Vagina (tissue), 2 donors: ENCODE measurements around the gene TMEM236.

ENCODE experiments used
- POLR2A ChIP-seq, 2 donors: fragments of 450-650 bp; IDR thresholded peaks; one replicate each; pipeline ENCODE4 v1.6.1; 2017; ENCODE audit warnings: antibody characterized with exemption in 2 of 2, mild to moderate bottlenecking in 2 of 2, moderate library complexity in 2 of 2
- POLR2AphosphoS5 ChIP-seq, 2 donors: sonication (generic); formaldehyde crosslinking; IDR thresholded peaks; one replicate each; pipeline ENCODE4 v1.9.0; 2017; ENCODE audit warnings: antibody characterized with exemption in 2 of 2, mild to moderate bottlenecking in 2 of 2, low read depth in 1 of 2; ENCODE audit not compliant: insufficient read depth in 1 of 2
- TF ChIP-seq, protein P1 (sequence below), 3 experiments: fragments of 450-650 bp in 2 of 3; fragments of 200-600 bp in 1 of 3; sonication (generic) in 1 of 3; IDR thresholded peaks; one replicate each; pipeline ENCODE4 v1.5.1; 2017 to 2019; ENCODE audit warnings: antibody characterized with exemption in 3 of 3, mild to moderate bottlenecking in 2 of 3, moderate library complexity in 2 of 3

- TF ChIP-seq, protein P1, sequence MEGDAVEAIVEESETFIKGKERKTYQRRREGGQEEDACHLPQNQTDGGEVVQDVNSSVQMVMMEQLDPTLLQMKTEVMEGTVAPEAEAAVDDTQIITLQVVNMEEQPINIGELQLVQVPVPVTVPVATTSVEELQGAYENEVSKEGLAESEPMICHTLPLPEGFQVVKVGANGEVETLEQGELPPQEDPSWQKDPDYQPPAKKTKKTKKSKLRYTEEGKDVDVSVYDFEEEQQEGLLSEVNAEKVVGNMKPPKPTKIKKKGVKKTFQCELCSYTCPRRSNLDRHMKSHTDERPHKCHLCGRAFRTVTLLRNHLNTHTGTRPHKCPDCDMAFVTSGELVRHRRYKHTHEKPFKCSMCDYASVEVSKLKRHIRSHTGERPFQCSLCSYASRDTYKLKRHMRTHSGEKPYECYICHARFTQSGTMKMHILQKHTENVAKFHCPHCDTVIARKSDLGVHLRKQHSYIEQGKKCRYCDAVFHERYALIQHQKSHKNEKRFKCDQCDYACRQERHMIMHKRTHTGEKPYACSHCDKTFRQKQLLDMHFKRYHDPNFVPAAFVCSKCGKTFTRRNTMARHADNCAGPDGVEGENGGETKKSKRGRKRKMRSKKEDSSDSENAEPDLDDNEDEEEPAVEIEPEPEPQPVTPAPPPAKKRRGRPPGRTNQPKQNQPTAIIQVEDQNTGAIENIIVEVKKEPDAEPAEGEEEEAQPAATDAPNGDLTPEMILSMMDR (IDR thresholded peaks at IDR 0.05): no peak
- TF ChIP-seq POLR2AphosphoS5 (IDR thresholded peaks at IDR 0.05; ENCODE audit: insufficient read depth in 1 of 2, low read depth in 1 of 2) (no peak), POLR2A (IDR thresholded peaks at IDR 0.05) (no peak)
Measured at GRCh38 chr10:17790651-17791050, 38.6 kb downstream of the TMEM236 start.
